Measurements from ENCODE around the gene PIGP. TPM values are rescaled to one million over a fixed set of nuclear protein-coding genes. Genes with fewer than 3 reads are reported as not detected.
A peak's percentile ranks its signal among the peaks of the same experiment; 100 is the strongest.

Gene PIGP
- 14.7 and 23.3 TPM in 2 replicates for total RNA-seq (2011; cell fraction: chromatin; rRNA removed; ENCODE audit: low replicate concordance)
- total RNA-seq (2011; cell fraction: nucleolus; rRNA removed): 11.3 and 13.5 TPM in 2 replicates
- total RNA-seq (2011; cell fraction: nucleoplasm; rRNA removed): 22.6 and 23.7 TPM in 2 replicates
- total RNA-seq (2014; rRNA removed): 18.3 and 23.3 TPM in 2 replicates
- 33.9 and 41.4 TPM in 2 replicates for total RNA-seq (2014; rRNA removed; fragmentation: Illumina TruSeq; extraction: Trizol)
- 28.6 and 35.6 TPM in 2 replicates for total RNA-seq (2015; rRNA removed; fragmentation: Illumina TruSeq; extraction: Trizol)
- total RNA-seq (2021): 26.3 and 33.2 TPM in 2 replicates
- polyA plus RNA-seq (2011; rRNA removed): 61.5 and 72.1 TPM in 2 replicates
- 19.3 and 44.8 TPM in 2 replicates for polyA plus RNA-seq (2011; cell fraction: cytosol; rRNA removed)
- polyA plus RNA-seq (2011; cell fraction: nucleus; rRNA removed): 16.6 and 25.9 TPM in 2 replicates
- polyA plus RNA-seq (2012): 35.4 and 65.1 TPM in 2 replicates
- polyA plus RNA-seq (2014; fragmentation: Illumina TruSeq; extraction: Trizol): 40.8 and 50.0 TPM in 2 replicates
- polyA plus RNA-seq (2014; fragmentation: Nextera tagmentation; extraction: Ambion mirVana): 100 to 1,000 TPM; 108 to 122 TPM
- 25.7 and 36.0 TPM in 2 replicates for polyA plus RNA-seq (2014; rRNA removed)
- polyA minus RNA-seq (2011; rRNA and poly(A)+ RNA removed): 20.4 and 27.9 TPM in 2 replicates
- 6.1 and 13.9 TPM in 2 replicates for polyA minus RNA-seq (2011; cell fraction: cytosol; rRNA and poly(A)+ RNA removed)
- 9.2 and 12.9 TPM in 2 replicates for polyA minus RNA-seq (2011; cell fraction: nucleus; rRNA and poly(A)+ RNA removed)
- percentile 71 among the genes with signal in this experiment for Bru-seq, nascent RNA
- percentile 59 among the genes with signal in this experiment for BruChase-seq, experiment 1, labeled RNA remaining after a 2-hour chase
- BruChase-seq, experiment 2, labeled RNA remaining after a 6-hour chase: percentile 55 among the genes with signal in this experiment
- long read RNA-seq, experiment 1, full-length matches to known transcripts: 45 of 54 reads
- long read RNA-seq, experiment 1, partial matches to known transcripts: 1 of 54 reads
- long read RNA-seq, experiment 1, other reads (novel, unspliced or antisense): 8 of 54 reads
- long read RNA-seq, experiment 2, full-length matches to known transcripts: 13 of 14 reads
- long read RNA-seq, experiment 2, partial matches to known transcripts: 0 of 14 reads
- long read RNA-seq, experiment 2, other reads (novel, unspliced or antisense): 1 of 14 reads
- long read RNA-seq, experiment 3, full-length matches to known transcripts: 15 of 22 reads
- long read RNA-seq, experiment 3, partial matches to known transcripts: 2 of 22 reads
- long read RNA-seq, experiment 3, other reads (novel, unspliced or antisense): 5 of 22 reads

GRCh38 chr21:37072988-37073416 lies at the start of gene PIGP, which contains the start of gene TTC3:
TSS of gene PIGP (minus strand) at chr21:37073071. CDS start at chr21:37072515, 556 bp downstream.
TSS of gene TTC3 (plus strand) at chr21:37073254. CDS start at chr21:37087258, 14,004 bp downstream.
- Histone ChIP-seq H3K27ac (ENCODE audit: extremely low read depth, low read depth, low read length) (peak within 1 kb of the TSS; percentile 95), H3K9ac (ENCODE audit: insufficient read depth in 1 of 2, low read depth in 2 of 2, low read length in 2 of 2) (peak within 1 kb of the TSS; percentile 92 to 99), H3K79me2 (ENCODE audit: control insufficient read depth, insufficient read depth, low read length) (peaks cover 63% of the 10 kb centered on the region), H3K4me1 (replicated peaks in 1 of 2; ENCODE audit: control insufficient read depth in 2 of 2, insufficient read depth in 2 of 2, low read length in 2 of 2) (peaks cover 15 to 26% of the 10 kb centered on the region in 2 experiments; a peak in 4 of 5 replicates), H3K36me3 (ENCODE audit: control insufficient read depth, insufficient read depth, low read length) (peaks cover 20% of the 10 kb centered on the region; the same call in 2 of the 3 replicates), H2AFZ (ENCODE audit: low read depth, low read length) (peak within 1 kb of the TSS; percentile 88), H3K4me2 (ENCODE audit: insufficient read depth, low read length) (peak within 1 kb of the TSS; percentile 92), H4K20me1 (replicated peaks; ENCODE audit: control insufficient read depth, insufficient read depth, low read length) (peaks cover 10% of the 10 kb centered on the region; the same call in 1 of the 2 replicates), H3K4me3 (peak within 1 kb of the TSS; percentile 69), H3K9me3 (replicated peaks; ENCODE audit: control insufficient read depth, insufficient read depth, low read depth, low read length) (no peaks in the 10 kb centered on the region), H3K27me3 (ENCODE audit: control insufficient read depth in 2 of 2, insufficient read depth in 2 of 2, low read length in 2 of 2) (no peaks in the 10 kb centered on the region), H3K9me1 (ENCODE audit: control insufficient read depth, insufficient read depth, low read length) (no peaks in the 10 kb centered on the region)
- ATAC-seq (peak; percentile 83), FAIRE-seq (peak; percentile 40), DNase-seq (ENCODE audit: extremely low read depth in 1 of 4, low spot score in 3 of 4) (peak; percentile 98 to 100 (median 100))
- WGBS (ENCODE audit: insufficient coverage, low coverage, missing lambda C conversion rate): under 1% methylated on average over 36 of the region's 61 CpGs
- intact Hi-C loops (cut with micrococcal nuclease) (no loop called here), in situ Hi-C loops (cut with MboI) (no loop called here)
- ChIA-PET CTCF (ENCODE audit: low intra/inter-chr PET ratio) (interaction anchor here (2.8 kb wide), 1 partner anchor 96 kb away, joined by 7 read pairs; no protein-coding TSS in a partner anchor), POLR2A (interaction anchor here (1.6 kb wide), 1 partner anchor 13 kb away, joined by 3 read pairs; no protein-coding TSS in a partner anchor)
- no TSS peak for BruUV-seq (replicated peaks)
- TF ChIP-seq ZNF696 (CRISPR knock-in tag; conservative IDR thresholded peaks at IDR 0.05) (no peak), KLF10 (CRISPR knock-in tag; IDR thresholded peaks at IDR 0.05) (no peak), CHD4 (IDR thresholded peaks at IDR 0.05; ENCODE audit: insufficient read depth, insufficient replicate concordance, low read depth, low read length, poor library complexity, severe bottlenecking) (no peak), HLTF (IDR thresholded peaks at IDR 0.05) (no peak), ZNF124 (CRISPR knock-in tag; IDR thresholded peaks at IDR 0.05) (no peak), CSDE1 (IDR thresholded peaks at IDR 0.05) (no peak), SMARCC2 (IDR thresholded peaks at IDR 0.05; ENCODE audit: low read depth) (no peak)
- TF ChIP-seq, protein P1, sequence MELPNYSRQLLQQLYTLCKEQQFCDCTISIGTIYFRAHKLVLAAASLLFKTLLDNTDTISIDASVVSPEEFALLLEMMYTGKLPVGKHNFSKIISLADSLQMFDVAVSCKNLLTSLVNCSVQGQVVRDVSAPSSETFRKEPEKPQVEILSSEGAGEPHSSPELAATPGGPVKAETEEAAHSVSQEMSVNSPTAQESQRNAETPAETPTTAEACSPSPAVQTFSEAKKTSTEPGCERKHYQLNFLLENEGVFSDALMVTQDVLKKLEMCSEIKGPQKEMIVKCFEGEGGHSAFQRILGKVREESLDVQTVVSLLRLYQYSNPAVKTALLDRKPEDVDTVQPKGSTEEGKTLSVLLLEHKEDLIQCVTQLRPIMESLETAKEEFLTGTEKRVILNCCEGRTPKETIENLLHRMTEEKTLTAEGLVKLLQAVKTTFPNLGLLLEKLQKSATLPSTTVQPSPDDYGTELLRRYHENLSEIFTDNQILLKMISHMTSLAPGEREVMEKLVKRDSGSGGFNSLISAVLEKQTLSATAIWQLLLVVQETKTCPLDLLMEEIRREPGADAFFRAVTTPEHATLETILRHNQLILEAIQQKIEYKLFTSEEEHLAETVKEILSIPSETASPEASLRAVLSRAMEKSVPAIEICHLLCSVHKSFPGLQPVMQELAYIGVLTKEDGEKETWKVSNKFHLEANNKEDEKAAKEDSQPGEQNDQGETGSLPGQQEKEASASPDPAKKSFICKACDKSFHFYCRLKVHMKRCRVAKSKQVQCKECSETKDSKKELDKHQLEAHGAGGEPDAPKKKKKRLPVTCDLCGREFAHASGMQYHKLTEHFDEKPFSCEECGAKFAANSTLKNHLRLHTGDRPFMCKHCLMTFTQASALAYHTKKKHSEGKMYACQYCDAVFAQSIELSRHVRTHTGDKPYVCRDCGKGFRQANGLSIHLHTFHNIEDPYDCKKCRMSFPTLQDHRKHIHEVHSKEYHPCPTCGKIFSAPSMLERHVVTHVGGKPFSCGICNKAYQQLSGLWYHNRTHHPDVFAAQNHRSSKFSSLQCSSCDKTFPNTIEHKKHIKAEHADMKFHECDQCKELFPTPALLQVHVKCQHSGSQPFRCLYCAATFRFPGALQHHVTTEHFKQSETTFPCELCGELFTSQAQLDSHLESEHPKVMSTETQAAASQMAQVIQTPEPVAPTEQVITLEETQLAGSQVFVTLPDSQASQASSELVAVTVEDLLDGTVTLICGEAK (IDR thresholded peaks at IDR 0.05): no peak
- TF ChIP-seq, protein P1 (CRISPR knock-in tag; IDR thresholded peaks at IDR 0.05): no peak

Data from K562 (cell line).